Tibial nerve (tissue), 4 donors: ENCODE data around the gene IRS2.

Experiments used
- CTCF ChIP-seq, 5 experiments: fragments of 200-600 bp in 3 of 5; fragments of 450-650 bp in 2 of 5; sonication (generic) in 3 of 5; IDR thresholded peaks; one replicate each; pipeline ENCODE4 v1.5.1; 2016 to 2019; ENCODE audit warnings: antibody characterized with exemption in 5 of 5, mild to moderate bottlenecking in 3 of 5, moderate library complexity in 2 of 5
- EP300 ChIP-seq, 2 donors: sonication (generic); formaldehyde crosslinking; IDR thresholded peaks; one replicate each; pipeline ENCODE4 v1.6.1; 2017; ENCODE audit warnings: antibody characterized with exemption in 2 of 2, mild to moderate bottlenecking in 1 of 2
- POLR2A ChIP-seq, 2 donors: fragments of 450-650 bp; IDR thresholded peaks; one replicate each; pipeline ENCODE4 v1.6.1; 2017; ENCODE audit warnings: antibody characterized with exemption in 2 of 2, mild to moderate bottlenecking in 2 of 2, moderate library complexity in 2 of 2

DNA sequence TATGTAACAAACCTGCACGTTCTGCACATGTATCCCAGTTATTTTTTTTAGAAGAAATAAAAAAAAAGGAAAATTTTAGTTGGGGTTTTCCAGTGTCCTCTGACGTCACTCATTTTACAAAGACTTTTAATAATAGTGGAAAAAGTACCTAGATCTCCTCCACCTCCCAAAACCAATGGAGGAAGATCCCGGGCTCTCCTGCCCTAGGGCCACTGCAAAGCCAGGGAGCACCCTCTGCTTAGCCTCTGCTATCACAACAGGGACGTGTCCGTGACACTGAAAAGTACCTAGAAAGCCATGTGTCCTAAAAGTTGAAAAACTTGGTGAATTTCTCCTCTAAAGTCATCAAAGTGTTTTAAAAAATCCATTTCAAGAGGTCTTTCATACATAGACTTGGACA lies 46.7 kb upstream of the IRS2 start:
- no peak for TF ChIP-seq CTCF (IDR thresholded peaks at IDR 0.05)
- TF ChIP-seq EP300 (IDR thresholded peaks at IDR 0.05) = no peak
- TF ChIP-seq POLR2A (IDR thresholded peaks at IDR 0.05) = no peak
